GM13977 (cell line): ENCODE measurements around the gene NFKBIE.

Experiments used
- DNase-seq: peaks from one replicate; pipeline ENCODE4 v3.0.0; 2012; ENCODE audit warnings: low spot score
- in situ Hi-C: fragments of 300-500 bp; cut with MboI; formaldehyde crosslinking; loops from one replicate; pipeline ENCODE4 v1.12.0; 2022; ENCODE audit warnings: low sequenced_read_pairs, low pct_unique_long_range_greater_than_20kb, mixed read lengths, inconsistent platforms; ENCODE audit not compliant: unreplicated experiment
- TF ChIP-seq, protein P1 (sequence below): IDR thresholded peaks from 2 replicates; pipeline ENCODE4 v1.5.1; 2012; ENCODE audit warnings: mild to moderate bottlenecking, control low read depth; ENCODE audit not compliant: insufficient read depth; ENCODE audit errors: extremely low read depth, missing control alignments

NFKBIE gene

DNA sequence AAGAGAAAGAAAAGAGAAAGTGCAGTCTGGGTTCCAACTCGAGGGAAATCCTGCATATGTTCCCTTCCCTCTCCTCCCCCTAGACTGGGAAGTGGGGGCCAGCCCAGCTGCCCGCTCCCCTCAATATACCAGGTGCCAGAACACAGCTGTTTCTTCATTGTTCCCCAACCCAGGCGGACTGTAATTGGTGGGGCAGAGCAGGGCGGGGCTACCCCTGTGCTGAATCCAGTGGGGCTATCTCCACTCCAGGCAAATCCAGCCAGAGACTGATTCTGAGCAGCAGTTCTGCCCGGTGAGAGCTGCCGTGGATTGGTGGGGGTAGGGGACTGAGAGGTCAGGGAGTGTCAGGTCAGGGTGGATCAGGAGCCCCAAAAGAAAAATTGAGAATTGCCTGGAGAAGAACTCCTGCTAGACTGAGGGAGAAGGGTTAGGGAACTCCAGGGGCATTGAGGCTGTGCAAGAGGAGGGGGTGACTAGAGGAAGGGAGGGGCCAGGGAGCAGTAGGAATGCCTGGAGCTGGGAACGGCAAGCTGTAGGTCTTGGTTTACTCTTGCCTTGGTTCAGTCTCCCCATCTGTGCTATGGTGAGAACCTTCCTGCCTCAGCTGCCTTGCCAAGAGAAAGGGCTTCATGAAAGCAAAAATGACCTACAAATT is 48.5 kb downstream of the NFKBIE start, which contains the start of gene MYMX:
Gene MYMX (plus strand): TSS at position 250 of the 655 bp plus-strand sequence. CDS start 546 bp downstream, outside the sequence.
- in situ Hi-C loops, result no loop called here
- no peak for DNase-seq
- TF ChIP-seq, protein P1, sequence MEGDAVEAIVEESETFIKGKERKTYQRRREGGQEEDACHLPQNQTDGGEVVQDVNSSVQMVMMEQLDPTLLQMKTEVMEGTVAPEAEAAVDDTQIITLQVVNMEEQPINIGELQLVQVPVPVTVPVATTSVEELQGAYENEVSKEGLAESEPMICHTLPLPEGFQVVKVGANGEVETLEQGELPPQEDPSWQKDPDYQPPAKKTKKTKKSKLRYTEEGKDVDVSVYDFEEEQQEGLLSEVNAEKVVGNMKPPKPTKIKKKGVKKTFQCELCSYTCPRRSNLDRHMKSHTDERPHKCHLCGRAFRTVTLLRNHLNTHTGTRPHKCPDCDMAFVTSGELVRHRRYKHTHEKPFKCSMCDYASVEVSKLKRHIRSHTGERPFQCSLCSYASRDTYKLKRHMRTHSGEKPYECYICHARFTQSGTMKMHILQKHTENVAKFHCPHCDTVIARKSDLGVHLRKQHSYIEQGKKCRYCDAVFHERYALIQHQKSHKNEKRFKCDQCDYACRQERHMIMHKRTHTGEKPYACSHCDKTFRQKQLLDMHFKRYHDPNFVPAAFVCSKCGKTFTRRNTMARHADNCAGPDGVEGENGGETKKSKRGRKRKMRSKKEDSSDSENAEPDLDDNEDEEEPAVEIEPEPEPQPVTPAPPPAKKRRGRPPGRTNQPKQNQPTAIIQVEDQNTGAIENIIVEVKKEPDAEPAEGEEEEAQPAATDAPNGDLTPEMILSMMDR, result no peak

DNA sequence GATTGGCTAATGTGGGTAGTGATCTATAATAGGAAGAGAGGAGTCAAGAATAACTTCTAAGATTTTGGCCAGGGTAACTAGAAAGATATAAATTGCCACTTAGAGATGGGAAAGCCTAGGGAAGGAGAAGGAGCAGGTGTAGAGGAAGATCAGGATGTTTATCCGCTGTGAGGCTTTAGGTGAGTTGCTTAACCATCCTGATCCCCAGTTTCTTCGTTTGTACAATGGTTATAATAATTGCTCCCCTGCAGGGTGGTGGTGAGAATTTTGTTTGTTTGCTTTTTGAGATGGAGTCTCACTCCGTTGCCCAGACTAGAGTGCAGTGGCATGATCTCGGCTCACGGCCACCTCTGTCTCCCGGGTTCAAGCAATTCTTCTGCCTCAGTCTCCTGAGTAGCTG is 51.0 kb downstream of the NFKBIE start:
- TF ChIP-seq, protein P1, result no peak
- DNase-seq, result no peak
- in situ Hi-C loops, result no loop called here

DNA sequence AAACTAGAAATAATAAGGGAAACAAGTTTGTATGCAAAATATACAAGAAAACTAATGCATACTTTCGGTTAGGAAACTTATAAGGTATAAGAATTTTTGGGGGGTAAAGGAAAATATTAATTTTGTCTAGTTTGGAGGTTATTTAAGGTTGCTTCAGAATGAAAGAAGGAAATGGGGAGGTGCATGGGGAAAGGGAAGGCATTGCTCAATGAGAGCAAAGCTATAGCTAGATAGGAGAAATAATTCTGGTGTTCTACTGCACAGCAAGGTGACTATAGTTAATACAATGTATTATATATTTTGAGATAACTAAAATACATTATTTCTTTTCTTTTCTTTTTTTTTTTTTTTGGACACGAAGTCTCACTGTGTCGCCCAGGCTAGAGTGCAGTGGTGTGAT is 54.1 kb downstream of the NFKBIE start:
- DNase-seq, result no peak
- in situ Hi-C loops, result no loop called here
- TF ChIP-seq, protein P1, result no peak
